Aorta (tissue), 5 donors: ENCODE measurements around the gene GMEB1. TPM values are rescaled to one million over a fixed set of nuclear protein-coding genes. Genes with fewer than 3 reads are reported as not detected.
"Not testable (repeated sequence)": the region's sequence is repeated elsewhere in the genome, so short reads cannot be mapped to it uniquely, and the experiment has no call there.

Source experiments
- ATAC-seq: fragments of 200-7000 bp; cut with Tn5 transposase; one replicate; pipeline ENCODE4 v1.9.1; 2022; ENCODE audit warnings: moderate library complexity; ENCODE audit not compliant: low FRiP score
- DNase-seq, 2 donors: peaks; one replicate each; pipeline ENCODE4 v3.0.0-alpha.2; 2020
- H3K27ac ChIP-seq, 2 donors: one replicate each; pipeline ENCODE4 v1.5.1; 2013; ENCODE audit warnings: low read length in 2 of 2, mild to moderate bottlenecking in 2 of 2, moderate library complexity in 2 of 2, control low read depth in 1 of 2, inconsistent platforms in 1 of 2, low read depth in 1 of 2
- H3K27me3 ChIP-seq, 2 donors: one replicate each; pipeline ENCODE4 v1.6.1; 2013; ENCODE audit warnings: control low read depth in 1 of 2, low read length in 1 of 2, mild to moderate bottlenecking in 1 of 2, moderate library complexity in 1 of 2; ENCODE audit not compliant: insufficient read depth in 2 of 2, control insufficient read depth in 1 of 2
- H3K36me3 ChIP-seq, 2 donors: one replicate each; pipeline ENCODE4 v1.6.1; 2013; ENCODE audit warnings: control low read depth in 1 of 2, low read length in 1 of 2, mild to moderate bottlenecking in 1 of 2; ENCODE audit not compliant: insufficient read depth in 2 of 2, control insufficient read depth in 1 of 2
- H3K4me1 ChIP-seq, 2 donors: one replicate each; pipeline ENCODE4 v1.6.1; 2013; ENCODE audit warnings: low read length in 2 of 2, control low read depth in 1 of 2, mild to moderate bottlenecking in 1 of 2, moderate library complexity in 1 of 2; ENCODE audit not compliant: insufficient read depth in 2 of 2, control insufficient read depth in 1 of 2
- H3K4me3 ChIP-seq, 2 donors: one replicate each; pipeline ENCODE4 v1.5.1; 2013; ENCODE audit warnings: low read length in 2 of 2, control low read depth in 1 of 2, mild to moderate bottlenecking in 1 of 2
- H3K9me3 ChIP-seq: one replicate; pipeline ENCODE4 v1.6.1; 2013; ENCODE audit warnings: mild to moderate bottlenecking, low read length; ENCODE audit not compliant: control insufficient read depth
- WGBS, 2 donors: extraction: QIAGEN DNeasy Blood & Tissue Kit; methylation state at CpG; one replicate each; pipeline ENCODE4 v1.1.7; 2013; 5-methylcytosine and 5-hydroxymethylcytosine counted together
- intact Hi-C, 2 donors: fragments of 100-400 bp; cut with DNase I; formaldehyde crosslinking; loops; one replicate each; pipeline versions ENCODE4 v1.14.2 to v1.15.0; 2022
- polyA plus RNA-seq, 2 donors: library from polyadenylated mRNA; stranded (reverse); fragments of 200-250 nt; gene quantifications; one replicate each; pipeline ENCODE4 v1.2.3, GENCODE V29; 2013
- total RNA-seq, 2 donors: library from RNA; stranded (reverse); fragmentation: NEBNext Ultra II Directional; extraction: Animal tissue kit (Norgen Biotek cat#: 25700); gene quantifications; one replicate each; pipeline ENCODE4 v1.2.1, GENCODE V29; 2021
- donor health status: healthy with polysubstance abuse.
- donor health status: Bipolar disorder and iron deficiency.
- donor health status: DM: no; HTN: no; CAD: no.
- donor health status: DM: no; HTN: no; CAD: no.
- donor health status: DM: yes; HTN: yes; CAD: no.

GMEB1 gene
- total and polyA plus RNA-seq, 4 donors = 4.1 to 11.9 (median 7.6) TPM

- intact Hi-C loops = loop anchor here (2.0 to 5.0 kb wide), 4 partner anchors 69 to 155 kb away; partner anchors contain the start of genes RNU11 (in 2 of the 2) and GMEB1 (in 1 of the 2)
- Histone ChIP-seq H3K9me3 (no peaks in the 10 kb centered on the region), H3K36me3 (no peaks in the 10 kb centered on the region), H3K27me3 (no peaks in the 10 kb centered on the region), H3K4me1 (no peaks in the 10 kb centered on the region), H3K27ac (peak overlapping the region in 1 of 2 donors; percentile 78), H3K4me3 (peak overlapping the region; percentile 16 to 68)
- no peak for DNase-seq
- ATAC-seq = no peak
- WGBS, 2 donors = 3 to 6% methylated on average over 15 of the region's 15 CpGs
Observed at GRCh38 chr1:28735961-28736449, 67.4 kb downstream of the GMEB1 start.

GRCh38 chr1:28736450-28737306, 68.1 kb downstream of the GMEB1 start, which contains the start of gene YTHDF2:
YTHDF2 (plus strand) TSS chr1:28736940; CDS start chr1:28737121, 181 bp downstream.
- peak; percentile 99 for DNase-seq
- no peaks in the 10 kb centered on the region for H3K9me3 ChIP-seq
- intact Hi-C loops = loop anchor here (2.0 to 5.0 kb wide), 4 partner anchors 69 to 156 kb away; partner anchors contain the start of genes RNU11 (in 2 of the 2) and GMEB1 (in 1 of the 2)
- peak within 1 kb of the TSS; percentile 22 to 78 for H3K27ac ChIP-seq
- H3K27me3 ChIP-seq = no peaks in the 10 kb centered on the region
- peak; percentile 99 for ATAC-seq
- H3K36me3 ChIP-seq = no peaks in the 10 kb centered on the region
- H3K4me1 ChIP-seq = no peaks in the 10 kb centered on the region
- 0% methylated on average over 85 to 92 of the region's 92 CpGs for WGBS, 2 donors
- peak within 1 kb of the TSS; percentile 89 to 91 for H3K4me3 ChIP-seq

GRCh38 chr1:28737307-28738132, 68.9 kb downstream of the GMEB1 start:
- Histone ChIP-seq H3K27me3 (no peaks in the 10 kb centered on the region), H3K4me1 (peaks cover 0 to 2% of the 10 kb centered on the region in 2 donors), H3K36me3 (peaks cover 0 to 4% of the 10 kb centered on the region in 2 donors), H3K9me3 (no peaks in the 10 kb centered on the region), H3K4me3 (peak overlapping the region; percentile 89 to 91), H3K27ac (peak overlapping the region; percentile 22 to 68)
- ATAC-seq (peak; percentile 36), DNase-seq (peak in 1 of 2 donors; percentile 78)
- WGBS, 2 donors = 0 to 1% methylated on average over 53 of the region's 53 CpGs
- intact Hi-C loops = loop anchor here (2.0 to 5.0 kb wide), 4 partner anchors 70 to 157 kb away; partner anchors contain the start of genes RNU11 (in 2 of the 2) and GMEB1 (in 1 of the 2)

- no peak overlapping the region for H3K4me3 ChIP-seq
- H3K4me1 ChIP-seq = peaks cover 0 to 9% of the 10 kb centered on the region in 2 donors
- intact Hi-C loops = no loop called here
- H3K9me3 ChIP-seq = no peaks in the 10 kb centered on the region
- peaks cover 0 to 14% of the 10 kb centered on the region in 2 donors for H3K36me3 ChIP-seq
- no peaks in the 10 kb centered on the region for H3K27me3 ChIP-seq
- no peak for ATAC-seq
- no peak overlapping the region for H3K27ac ChIP-seq
- DNase-seq = no peak
Observed at GRCh38 chr1:28740118-28740517, 71.5 kb downstream of the GMEB1 start.

GRCh38 chr1:28744184-28744583, 75.6 kb downstream of the GMEB1 start:
- Histone ChIP-seq H3K27me3 (no peaks in the 10 kb centered on the region), H3K27ac (no peak overlapping the region), H3K9me3 (no peaks in the 10 kb centered on the region), H3K36me3 (peaks cover 0 to 14% of the 10 kb centered on the region in 2 donors), H3K4me1 (peaks cover 0 to 11% of the 10 kb centered on the region in 2 donors), H3K4me3 (no peak overlapping the region)
- DNase-seq = no peak
- ATAC-seq = no peak
- intact Hi-C loops = no loop called here
- 79 to 81% methylated on average over 4 of the region's 4 CpGs for WGBS, 2 donors

- WGBS, 2 donors = 95 to 98% methylated on average over 6 of the region's 6 CpGs
- intact Hi-C loops = no loop called here
- DNase-seq (no peak), ATAC-seq (no peak)
- peaks cover 0 to 14% of the 10 kb centered on the region in 2 donors for H3K36me3 ChIP-seq
- no peak overlapping the region for H3K27ac ChIP-seq
- no peak overlapping the region for H3K4me3 ChIP-seq
- peaks cover 2 to 11% of the 10 kb centered on the region in 2 donors for H3K4me1 ChIP-seq
- no peaks in the 10 kb centered on the region for H3K9me3 ChIP-seq
- no peaks in the 10 kb centered on the region for H3K27me3 ChIP-seq
Observed at GRCh38 chr1:28745653-28746173, 77.1 kb downstream of the GMEB1 start.

GRCh38 chr1:28750330-28750729, 81.7 kb downstream of the GMEB1 start:
- Histone ChIP-seq H3K27me3 (no peaks in the 10 kb centered on the region), H3K36me3 (no peaks in the 10 kb centered on the region), H3K4me3 (no peak overlapping the region), H3K4me1 (peaks cover 2 to 8% of the 10 kb centered on the region in 2 donors), H3K27ac (no peak overlapping the region), H3K9me3 (no peaks in the 10 kb centered on the region)
- ATAC-seq = no peak
- no peak for DNase-seq
- 75 to 79% methylated on average over 5 of the region's 5 CpGs for WGBS, 2 donors
- intact Hi-C loops = no loop called here

- H3K4me3 ChIP-seq, H3K36me3 ChIP-seq, H3K27me3 ChIP-seq, H3K9me3 ChIP-seq, ATAC-seq, DNase-seq, intact Hi-C loops, H3K4me1 ChIP-seq, H3K27ac ChIP-seq: not testable (repeated sequence)
- 89 to 91% methylated on average over 6 to 8 of the region's 8 CpGs for WGBS, 2 donors
Observed at GRCh38 chr1:28750771-28751294, 82.2 kb downstream of the GMEB1 start.
